ENCODE data around the gene SLC2A1. TPM values are rescaled to one million over a fixed set of nuclear protein-coding genes. Genes with fewer than 3 reads are reported as not detected.

SLC2A1 gene
- total RNA-seq, 1 experiment from 2014 or later: 245 TPM

DNA sequence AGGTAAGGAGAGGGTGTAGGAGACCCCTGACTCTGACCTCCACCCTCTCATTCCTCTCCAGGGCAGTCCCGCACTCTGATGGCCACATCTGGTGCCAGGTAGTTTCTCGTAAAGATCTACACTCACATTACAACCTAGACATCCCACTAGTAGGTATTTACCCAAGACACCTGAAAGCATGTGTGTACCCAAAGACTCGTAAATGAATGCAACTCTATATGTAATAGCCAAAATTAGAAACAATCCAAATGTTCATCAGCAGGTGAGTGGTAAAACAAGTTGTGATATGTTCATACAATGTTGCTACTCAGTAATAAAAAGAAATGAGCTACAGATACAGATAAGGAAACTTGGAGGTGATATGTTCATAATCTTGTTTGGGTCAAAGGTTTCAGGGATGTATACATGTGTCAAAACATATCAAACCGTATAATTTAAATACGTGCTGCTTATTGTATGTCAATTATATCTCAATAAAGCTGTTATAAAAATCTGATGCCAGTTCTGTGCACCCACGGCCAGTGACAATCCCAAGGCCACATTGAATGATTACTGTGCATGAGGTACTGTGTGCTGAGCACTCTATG, 37.8 kb upstream of the SLC2A1 start:
- Histone ChIP-seq H3K4me3 (ENCODE audit: low read length) (no peak overlapping the region), H3K27ac (ENCODE audit: low read length) (no peak overlapping the region), H3K9me2 (replicated peaks; ENCODE audit: low read length) (no peaks in the 10 kb centered on the region), H2AFZ (ENCODE audit: low read length) (no peak overlapping the region), H3K9ac (ENCODE audit: low read length) (no peak overlapping the region), H3K9me3 (ENCODE audit: low read length) (no peaks in the 10 kb centered on the region), H3K27me3 (ENCODE audit: low read length) (no peaks in the 10 kb centered on the region), H3K36me3 (ENCODE audit: low read depth, low read length) (no peaks in the 10 kb centered on the region), H3F3A (ENCODE audit: low read length, unreplicated experiment) (no peaks in the 10 kb centered on the region), H3K4me1 (ENCODE audit: insufficient read depth, low read length) (no peaks in the 10 kb centered on the region), H4K20me1 (ENCODE audit: low read length) (no peaks in the 10 kb centered on the region), H3K4me2 (ENCODE audit: low read length) (no peak overlapping the region), H3K79me2 (ENCODE audit: low read length) (no peaks in the 10 kb centered on the region)
- ChIA-PET CTCF (no interaction called here), POLR2A (ENCODE audit: unreplicated experiment) (no interaction called here)
- ATAC-seq (no peak; the same call in 1 of the 2 replicates), DNase-seq (no peak)
- no peak for TF ChIP-seq EZH2 (IDR thresholded peaks at IDR 0.05; ENCODE audit: low read length, unreplicated experiment)
- TF ChIP-seq, protein P1, sequence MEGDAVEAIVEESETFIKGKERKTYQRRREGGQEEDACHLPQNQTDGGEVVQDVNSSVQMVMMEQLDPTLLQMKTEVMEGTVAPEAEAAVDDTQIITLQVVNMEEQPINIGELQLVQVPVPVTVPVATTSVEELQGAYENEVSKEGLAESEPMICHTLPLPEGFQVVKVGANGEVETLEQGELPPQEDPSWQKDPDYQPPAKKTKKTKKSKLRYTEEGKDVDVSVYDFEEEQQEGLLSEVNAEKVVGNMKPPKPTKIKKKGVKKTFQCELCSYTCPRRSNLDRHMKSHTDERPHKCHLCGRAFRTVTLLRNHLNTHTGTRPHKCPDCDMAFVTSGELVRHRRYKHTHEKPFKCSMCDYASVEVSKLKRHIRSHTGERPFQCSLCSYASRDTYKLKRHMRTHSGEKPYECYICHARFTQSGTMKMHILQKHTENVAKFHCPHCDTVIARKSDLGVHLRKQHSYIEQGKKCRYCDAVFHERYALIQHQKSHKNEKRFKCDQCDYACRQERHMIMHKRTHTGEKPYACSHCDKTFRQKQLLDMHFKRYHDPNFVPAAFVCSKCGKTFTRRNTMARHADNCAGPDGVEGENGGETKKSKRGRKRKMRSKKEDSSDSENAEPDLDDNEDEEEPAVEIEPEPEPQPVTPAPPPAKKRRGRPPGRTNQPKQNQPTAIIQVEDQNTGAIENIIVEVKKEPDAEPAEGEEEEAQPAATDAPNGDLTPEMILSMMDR (conservative IDR thresholded peaks at IDR 0.05; ENCODE audit: low read depth, low read length): no peak
- TF ChIP-seq EZH2phosphoT487 (IDR thresholded peaks at IDR 0.05; ENCODE audit: borderline replicate concordance, low read length): no peak
- no TSS peak for BruUV-seq (replicated peaks)
- intact Hi-C loops (cut with micrococcal nuclease): no loop called here

DNA sequence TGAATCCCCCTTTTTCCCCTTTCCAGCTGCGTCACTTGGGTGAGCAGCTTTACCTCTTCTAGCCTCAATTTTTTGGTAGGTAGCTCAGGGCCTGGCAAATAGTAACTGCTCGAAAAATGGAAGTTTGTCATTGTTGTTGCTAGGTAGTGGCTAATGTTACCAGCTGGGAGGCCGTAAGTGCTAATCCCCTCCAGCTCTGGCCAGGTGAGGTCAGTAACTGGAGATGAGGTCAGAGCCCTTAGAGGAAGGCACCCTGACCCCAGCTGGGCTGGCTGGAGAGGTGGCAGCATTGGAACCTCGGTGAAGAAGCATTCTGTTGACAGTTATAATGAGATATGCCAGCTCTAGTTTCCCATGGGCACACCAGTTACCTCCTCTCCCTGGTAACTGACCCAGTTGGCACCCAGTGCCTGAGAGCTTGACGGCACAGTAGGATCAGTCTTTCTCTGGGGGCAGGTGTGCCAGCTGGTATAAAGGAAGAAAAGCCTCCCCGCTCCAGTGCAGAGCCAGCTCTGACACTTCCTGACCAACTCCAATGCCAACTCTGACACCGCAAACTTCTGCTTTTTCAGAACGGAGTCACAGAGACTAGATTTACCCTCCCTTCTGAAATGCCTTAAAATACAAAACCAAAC, 35.0 kb upstream of the SLC2A1 start:
- CTCF ChIA-PET: no interaction called here
- POLR2A ChIA-PET (ENCODE audit: unreplicated experiment): no interaction called here

More for the DNA sequence above, 35.0 kb upstream of the SLC2A1 start:
- H3K9me3 ChIP-seq (ENCODE audit: low read length): no peaks in the 10 kb centered on the region
- no peak overlapping the region for H3K4me3 ChIP-seq (ENCODE audit: low read length)
- no peaks in the 10 kb centered on the region for H3K27me3 ChIP-seq (ENCODE audit: low read length)
- no peak overlapping the region for H3K4me2 ChIP-seq (ENCODE audit: low read length)
- no peaks in the 10 kb centered on the region for H4K20me1 ChIP-seq (ENCODE audit: low read length)
- no peak overlapping the region for H3K9ac ChIP-seq (ENCODE audit: low read length)
- H3K4me1 ChIP-seq (ENCODE audit: insufficient read depth, low read length): no peaks in the 10 kb centered on the region
- H3K27ac ChIP-seq (ENCODE audit: low read length): no peak overlapping the region
- H3K36me3 ChIP-seq (ENCODE audit: low read depth, low read length): no peaks in the 10 kb centered on the region
- H3K79me2 ChIP-seq (ENCODE audit: low read length): no peaks in the 10 kb centered on the region
- no peak for DNase-seq
- no peaks in the 10 kb centered on the region for H3F3A ChIP-seq (ENCODE audit: low read length, unreplicated experiment)
- no peaks in the 10 kb centered on the region for H3K9me2 ChIP-seq (replicated peaks; ENCODE audit: low read length)
- no peak overlapping the region for H2AFZ ChIP-seq (ENCODE audit: low read length)
- intact Hi-C loops (cut with micrococcal nuclease): no loop called here
- ATAC-seq: no peak
- no TSS peak for BruUV-seq (replicated peaks)
- TF ChIP-seq EZH2 (IDR thresholded peaks at IDR 0.05; ENCODE audit: low read length, unreplicated experiment) (no peak), EZH2phosphoT487 (IDR thresholded peaks at IDR 0.05; ENCODE audit: borderline replicate concordance, low read length) (no peak)
- TF ChIP-seq, protein P1 (conservative IDR thresholded peaks at IDR 0.05; ENCODE audit: low read depth, low read length): no peak
